HG03520 (cell line): Measurements from ENCODE around the gene PTOV1.

Experiments used
- ATAC-seq: cut with Tn5 transposase; IDR thresholded peaks from one replicate; pipeline ENCODE4 v1.9.1; 2021; ENCODE audit warnings: mild to moderate bottlenecking, moderate library complexity; ENCODE audit not compliant: unreplicated experiment

Gene PTOV1

GRCh38 chr19:49908480-49909420 is 57.8 kb downstream of the PTOV1 start:
- ATAC-seq = no peak

- ATAC-seq = no peak
Measured at GRCh38 chr19:49910179-49910578, 59.2 kb downstream of the PTOV1 start.
